ENCODE results near the gene ZBTB40. TPM values are rescaled to one million over a fixed set of nuclear protein-coding genes. Genes with fewer than 3 reads are reported as not detected.

Gene ZBTB40
- total RNA-seq, 2 experiments from 2014 or later, result 14.8 to 15.8 TPM

DNA sequence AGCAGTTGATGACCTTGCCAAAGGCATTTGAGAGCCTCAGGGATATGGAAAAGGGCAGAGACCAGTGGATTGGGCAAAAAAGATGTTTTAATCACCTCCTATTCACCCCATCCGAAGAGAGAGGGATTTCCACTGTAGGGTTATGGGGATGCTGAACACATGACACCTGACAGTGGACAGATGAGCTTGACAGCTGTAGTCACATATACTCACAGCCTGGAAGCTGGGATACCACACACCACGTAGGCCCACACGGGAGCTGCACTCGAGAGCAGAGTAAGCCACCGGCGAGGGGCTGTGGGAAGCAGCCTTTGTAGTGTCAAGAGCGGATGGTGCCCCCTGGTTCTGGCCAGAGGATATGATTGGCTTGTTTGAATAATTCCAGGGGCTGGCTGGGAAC, 20.0 kb downstream of the ZBTB40 start:
- no peak for DNase-seq
- Mint-ChIP-seq H3K36me3 (peaks cover 4% of the 10 kb centered on the region), H3K9me3 (no peaks in the 10 kb centered on the region), H3K27ac (no peak overlapping the region), H3K4me3 (no peak overlapping the region), H3K27me3 (no peaks in the 10 kb centered on the region), H3K4me1 (peaks cover 27% of the 10 kb centered on the region)

GRCh38 chr1:22472596-22472995, 20.9 kb downstream of the ZBTB40 start:
- Mint-ChIP-seq H3K27me3 (no peaks in the 10 kb centered on the region), H3K36me3 (peaks cover 4% of the 10 kb centered on the region), H3K9me3 (no peaks in the 10 kb centered on the region), H3K27ac (no peak overlapping the region), H3K4me1 (peaks cover 29% of the 10 kb centered on the region), H3K4me3 (no peak overlapping the region)
- no peak for DNase-seq

DNA sequence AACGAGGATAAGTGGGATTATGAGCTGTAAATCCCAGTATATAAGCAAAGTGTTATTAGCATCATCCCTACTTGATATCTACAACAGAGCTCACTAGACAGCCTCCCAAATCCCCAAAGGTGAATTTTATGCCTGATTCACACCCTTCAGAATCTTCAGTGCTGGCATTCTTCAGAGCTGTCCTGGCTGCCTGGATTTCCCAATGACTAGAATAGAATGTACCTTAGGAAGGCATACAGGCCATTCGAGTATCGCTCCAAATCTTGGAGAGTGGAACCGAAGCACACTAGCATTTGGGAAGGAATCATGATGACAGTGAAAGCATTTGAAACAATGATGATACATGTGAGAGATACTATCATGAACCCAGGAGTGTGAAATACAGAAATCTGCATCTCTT, 22.3 kb downstream of the ZBTB40 start:
- Mint-ChIP-seq H3K4me1 (peaks cover 28% of the 10 kb centered on the region), H3K27ac (no peak overlapping the region), H3K4me3 (no peak overlapping the region), H3K36me3 (peaks cover 14% of the 10 kb centered on the region), H3K27me3 (no peaks in the 10 kb centered on the region), H3K9me3 (peaks cover 2% of the 10 kb centered on the region)
- no peak for DNase-seq

DNA sequence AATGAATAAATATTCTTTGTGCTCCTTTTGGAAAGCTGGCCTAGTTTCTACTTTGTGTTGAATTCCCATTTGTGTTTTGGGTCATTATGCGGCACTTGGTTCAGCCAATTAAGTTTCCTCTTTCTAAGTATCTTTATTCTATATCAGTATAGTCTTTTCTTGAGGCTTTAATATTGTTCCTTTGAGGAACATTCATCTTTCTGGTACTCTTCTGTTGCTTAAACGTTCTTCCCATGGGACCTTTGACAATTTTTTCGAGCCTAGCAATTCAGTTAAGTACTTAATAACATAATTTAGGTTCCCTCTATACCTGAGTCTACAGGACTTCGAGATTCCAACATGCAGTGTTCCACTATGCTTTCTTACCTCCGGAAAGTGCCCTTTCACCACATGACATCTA, 24.9 kb downstream of the ZBTB40 start:
- Mint-ChIP-seq H3K27ac (no peak overlapping the region), H3K27me3 (no peaks in the 10 kb centered on the region), H3K4me1 (peaks cover 17% of the 10 kb centered on the region), H3K36me3 (peaks cover 33% of the 10 kb centered on the region), H3K4me3 (no peak overlapping the region), H3K9me3 (peaks cover 8% of the 10 kb centered on the region)
- DNase-seq, result no peak

DNA sequence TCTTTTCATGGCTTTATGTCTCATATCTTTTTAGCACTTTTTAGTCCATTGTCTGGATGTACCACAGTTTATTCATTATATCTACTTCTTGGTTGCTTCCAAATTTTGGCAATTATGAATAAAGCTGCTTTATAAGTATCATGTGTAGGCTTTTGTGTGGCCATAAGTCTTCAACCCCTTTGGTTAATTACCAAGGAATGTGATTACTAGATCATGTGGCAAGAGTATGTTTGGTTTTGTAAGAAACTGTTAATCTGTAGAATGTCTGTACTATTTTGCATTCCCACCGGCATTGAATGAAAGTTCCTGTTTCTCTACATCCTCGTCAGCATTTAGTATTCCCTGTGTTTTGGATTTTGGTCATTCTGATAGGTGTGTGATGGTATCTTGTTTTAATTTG, 31.5 kb downstream of the ZBTB40 start:
- peaks cover 12% of the 10 kb centered on the region for H3K4me1 Mint-ChIP-seq
- no peaks in the 10 kb centered on the region for H3K27me3 Mint-ChIP-seq
- H3K9me3 Mint-ChIP-seq, result peaks cover 26% of the 10 kb centered on the region
- DNase-seq, result no peak
- H3K4me3 Mint-ChIP-seq, result no peak overlapping the region
- H3K27ac Mint-ChIP-seq, result no peak overlapping the region
- H3K36me3 Mint-ChIP-seq, result peaks cover 50% of the 10 kb centered on the region

DNA sequence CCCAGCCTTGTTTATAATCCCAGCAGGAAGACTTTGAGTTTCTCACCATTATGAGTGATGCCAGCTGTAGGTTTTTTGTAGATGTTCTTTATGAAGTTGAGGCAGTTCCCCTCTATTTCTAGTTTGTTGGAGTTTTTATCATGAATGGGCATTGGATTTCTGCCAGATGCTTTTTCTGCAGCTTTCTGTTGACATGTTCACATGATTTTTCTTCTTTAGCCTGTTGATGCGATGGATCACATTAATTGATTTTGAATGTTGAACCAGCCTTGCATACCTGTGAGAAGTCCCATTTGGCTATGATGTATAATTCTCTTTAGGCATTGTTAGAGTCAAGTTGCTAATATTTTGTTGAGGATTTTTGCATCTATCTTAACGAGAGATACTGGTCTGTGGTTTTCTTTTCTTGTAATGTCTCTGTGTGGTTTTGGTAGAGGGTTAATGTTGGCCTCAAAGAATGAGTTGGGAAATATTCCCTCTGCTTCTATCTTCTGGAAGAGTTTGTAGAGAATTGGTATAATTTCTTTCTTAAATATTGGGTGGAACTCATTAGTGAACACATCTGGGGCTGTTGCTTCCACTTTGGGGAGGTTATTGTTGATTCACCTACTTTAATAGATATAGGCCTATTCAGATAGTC, 33.2 kb downstream of the ZBTB40 start:
- H3K27ac Mint-ChIP-seq, result no peak overlapping the region

DNA sequence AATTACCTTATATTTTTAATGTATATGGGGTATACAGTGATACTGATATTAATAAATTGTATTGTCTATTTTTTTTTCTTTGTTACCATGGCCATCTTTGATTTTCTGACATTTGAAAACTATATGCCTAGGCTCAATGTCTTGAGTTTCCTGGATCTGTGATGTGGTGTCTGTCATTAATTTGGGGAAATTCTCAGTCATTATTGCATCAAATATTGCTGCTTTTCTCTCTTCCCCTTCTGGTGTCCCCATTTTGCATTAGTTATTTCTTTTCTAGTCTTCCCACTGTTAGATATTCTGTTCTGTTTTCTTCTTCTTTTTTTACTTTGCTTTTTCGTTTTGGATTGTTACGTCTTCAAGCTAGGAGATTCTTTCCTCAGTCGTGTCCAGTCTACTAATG, 33.8 kb downstream of the ZBTB40 start:
- Mint-ChIP-seq H3K36me3 (peaks cover 36% of the 10 kb centered on the region), H3K27ac (no peak overlapping the region), H3K4me3 (no peak overlapping the region), H3K27me3 (no peaks in the 10 kb centered on the region), H3K9me3 (peaks cover 21% of the 10 kb centered on the region), H3K4me1 (peaks cover 12% of the 10 kb centered on the region)
- DNase-seq, result no peak

More for the DNA sequence above, 33.2 kb downstream of the ZBTB40 start:
- Mint-ChIP-seq H3K9me3 (peaks cover 23% of the 10 kb centered on the region), H3K27me3 (no peaks in the 10 kb centered on the region), H3K4me1 (peaks cover 12% of the 10 kb centered on the region), H3K36me3 (peaks cover 40% of the 10 kb centered on the region), H3K4me3 (no peak overlapping the region)
- DNase-seq, result no peak

DNA sequence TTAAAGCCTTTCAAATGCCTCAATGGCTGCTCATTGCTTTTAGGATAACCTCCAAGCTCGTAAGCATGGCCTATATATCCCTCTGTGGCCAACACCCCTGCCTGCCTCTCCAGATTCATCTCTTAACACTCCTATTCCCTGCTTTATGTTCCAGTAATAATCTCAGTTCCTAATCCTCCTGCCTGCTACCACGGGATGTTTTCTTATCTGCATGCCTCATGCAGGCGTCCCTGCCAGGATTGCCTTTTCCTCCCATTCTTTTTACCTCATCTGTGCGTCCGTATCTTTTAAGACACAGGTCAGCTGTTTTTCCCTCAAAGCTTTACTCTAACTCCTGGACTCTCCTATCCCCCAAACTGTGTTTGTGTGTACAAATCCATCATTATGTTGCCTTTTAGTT, 36.1 kb downstream of the ZBTB40 start:
- Mint-ChIP-seq H3K9me3 (peaks cover 21% of the 10 kb centered on the region), H3K4me3 (no peak overlapping the region), H3K27ac (no peak overlapping the region), H3K4me1 (peaks cover 9% of the 10 kb centered on the region), H3K27me3 (no peaks in the 10 kb centered on the region), H3K36me3 (peaks cover 27% of the 10 kb centered on the region)
- DNase-seq, result no peak

DNA sequence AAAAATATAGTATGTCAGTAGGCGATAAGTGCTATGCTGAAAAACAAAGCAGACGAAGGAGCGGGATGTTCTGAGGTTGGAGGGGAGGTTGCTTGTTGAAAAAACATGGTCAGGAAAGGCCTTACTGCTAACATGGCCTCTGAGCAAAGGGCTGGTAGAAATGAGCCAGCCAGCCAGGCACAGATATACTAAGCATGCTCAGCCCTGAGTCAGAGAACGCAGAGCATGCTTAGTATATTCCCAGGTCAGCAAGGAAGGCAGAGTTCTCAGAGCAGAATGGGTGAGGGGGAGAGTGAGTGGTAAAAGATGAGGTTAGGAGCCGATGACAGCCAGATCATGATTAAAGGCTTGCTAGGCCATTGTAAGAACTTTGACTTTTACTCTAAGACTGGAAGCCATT, 36.7 kb downstream of the ZBTB40 start:
- H3K4me1 Mint-ChIP-seq, result peaks cover 9% of the 10 kb centered on the region
- H3K27me3 Mint-ChIP-seq, result no peaks in the 10 kb centered on the region
- peaks cover 17% of the 10 kb centered on the region for H3K9me3 Mint-ChIP-seq
- H3K36me3 Mint-ChIP-seq, result peaks cover 26% of the 10 kb centered on the region
- no peak overlapping the region for H3K27ac Mint-ChIP-seq
- DNase-seq, result no peak
- no peak overlapping the region for H3K4me3 Mint-ChIP-seq

DNA sequence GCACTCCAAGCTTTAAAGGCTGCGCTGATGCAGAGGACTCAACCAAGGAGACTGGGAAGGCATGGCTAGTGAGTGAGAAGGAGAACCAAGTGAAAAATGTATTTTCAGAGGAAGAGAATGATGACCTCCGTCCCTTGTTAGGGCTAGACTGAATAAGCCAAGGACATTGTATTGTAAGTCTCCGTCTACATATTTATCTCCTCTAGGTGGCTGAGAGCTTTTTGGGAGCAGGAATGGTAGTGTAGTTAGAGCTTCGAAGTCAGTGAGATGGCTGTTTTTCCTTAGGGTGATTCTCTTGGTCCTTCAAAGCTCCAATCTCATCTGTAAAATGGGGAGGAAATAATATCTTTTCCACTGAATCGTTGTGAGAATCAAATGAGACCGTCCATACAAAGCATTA, 37.6 kb downstream of the ZBTB40 start:
- no peak overlapping the region for H3K4me3 Mint-ChIP-seq
- no peaks in the 10 kb centered on the region for H3K27me3 Mint-ChIP-seq
- peaks cover 25% of the 10 kb centered on the region for H3K36me3 Mint-ChIP-seq
- H3K27ac Mint-ChIP-seq, result no peak overlapping the region
- peaks cover 9% of the 10 kb centered on the region for H3K9me3 Mint-ChIP-seq
- no peak for DNase-seq
- peaks cover 9% of the 10 kb centered on the region for H3K4me1 Mint-ChIP-seq

DNA sequence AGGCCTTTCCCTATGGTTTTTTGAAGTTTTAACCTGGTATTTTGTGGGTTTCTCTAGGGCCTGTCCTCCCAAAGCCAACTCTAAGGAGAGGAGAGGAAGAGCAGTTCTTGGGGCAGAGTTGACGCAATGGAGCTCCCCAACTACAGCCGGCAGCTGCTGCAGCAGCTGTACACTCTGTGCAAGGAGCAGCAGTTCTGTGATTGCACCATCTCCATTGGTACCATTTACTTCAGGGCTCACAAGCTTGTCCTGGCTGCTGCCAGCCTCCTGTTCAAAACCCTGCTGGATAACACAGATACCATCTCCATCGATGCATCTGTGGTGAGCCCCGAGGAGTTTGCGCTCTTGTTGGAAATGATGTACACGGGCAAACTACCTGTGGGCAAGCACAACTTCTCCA, 38.2 kb downstream of the ZBTB40 start:
- H3K27me3 Mint-ChIP-seq, result no peaks in the 10 kb centered on the region
- no peak overlapping the region for H3K27ac Mint-ChIP-seq
- no peak for DNase-seq
- H3K4me1 Mint-ChIP-seq, result peaks cover 5% of the 10 kb centered on the region
- peaks cover 4% of the 10 kb centered on the region for H3K9me3 Mint-ChIP-seq
- no peak overlapping the region for H3K4me3 Mint-ChIP-seq
- peaks cover 22% of the 10 kb centered on the region for H3K36me3 Mint-ChIP-seq

DNA sequence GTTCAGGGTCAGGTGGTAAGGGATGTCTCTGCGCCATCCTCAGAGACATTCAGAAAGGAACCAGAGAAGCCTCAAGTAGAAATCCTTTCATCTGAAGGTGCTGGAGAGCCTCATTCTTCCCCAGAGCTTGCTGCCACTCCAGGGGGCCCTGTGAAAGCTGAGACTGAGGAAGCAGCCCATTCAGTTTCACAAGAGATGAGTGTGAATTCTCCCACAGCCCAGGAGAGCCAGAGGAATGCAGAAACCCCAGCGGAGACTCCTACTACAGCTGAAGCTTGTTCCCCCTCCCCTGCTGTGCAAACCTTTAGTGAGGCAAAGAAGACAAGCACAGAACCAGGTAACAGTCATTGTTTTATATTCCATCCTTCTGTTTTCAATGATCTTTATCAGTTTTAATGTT, 38.7 kb downstream of the ZBTB40 start:
- Mint-ChIP-seq H3K4me1 (peaks cover 2% of the 10 kb centered on the region), H3K27me3 (no peaks in the 10 kb centered on the region), H3K9me3 (peaks cover 2% of the 10 kb centered on the region), H3K36me3 (peaks cover 19% of the 10 kb centered on the region), H3K27ac (no peak overlapping the region), H3K4me3 (no peak overlapping the region)
- no peak for DNase-seq

DNA sequence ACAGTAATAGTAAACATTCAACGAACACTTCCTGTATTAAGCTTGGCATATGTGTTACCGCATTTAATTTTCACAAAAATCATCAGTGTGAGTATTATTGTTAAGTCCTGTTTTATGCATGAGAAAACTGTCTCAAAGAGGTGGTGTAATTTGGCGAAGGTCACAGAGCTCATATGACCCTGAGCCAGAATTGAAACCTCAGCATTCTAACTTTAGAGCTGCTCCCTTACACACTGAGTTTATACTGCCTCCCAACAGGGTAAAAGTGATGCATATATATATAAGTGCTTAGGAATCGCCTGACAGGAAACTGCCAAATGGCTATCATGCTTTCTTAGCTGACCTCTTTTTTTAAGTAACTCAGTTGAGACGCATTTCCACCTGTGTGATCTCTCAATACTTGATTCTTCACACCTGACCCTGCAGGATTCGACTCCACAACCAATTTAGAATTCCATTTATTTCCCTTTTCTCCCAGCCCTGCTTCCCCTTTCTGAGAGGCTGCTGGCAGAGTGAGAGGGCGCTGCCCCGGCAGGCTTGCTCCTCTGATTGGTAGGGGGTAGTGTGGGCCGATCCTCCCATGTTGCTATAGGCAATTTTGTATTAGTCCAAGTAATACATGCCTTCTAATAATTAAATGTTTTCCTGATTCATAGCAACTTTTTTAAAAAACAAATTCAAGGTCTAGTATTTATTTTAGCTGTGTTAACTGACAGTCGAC, 40.5 kb downstream of the ZBTB40 start:
- Mint-ChIP-seq H3K27me3 (no peaks in the 10 kb centered on the region), H3K27ac (no peak overlapping the region), H3K36me3 (peaks cover 21% of the 10 kb centered on the region), H3K4me3 (no peak overlapping the region), H3K9me3 (no peaks in the 10 kb centered on the region), H3K4me1 (no peaks in the 10 kb centered on the region)
- DNase-seq, result no peak

GRCh38 chr1:22494144-22494543, 42.5 kb downstream of the ZBTB40 start:
- H3K27ac Mint-ChIP-seq, result no peak overlapping the region
- H3K9me3 Mint-ChIP-seq, result no peaks in the 10 kb centered on the region
- H3K36me3 Mint-ChIP-seq, result peaks cover 24% of the 10 kb centered on the region
- no peak for DNase-seq
- no peaks in the 10 kb centered on the region for H3K27me3 Mint-ChIP-seq
- no peak overlapping the region for H3K4me3 Mint-ChIP-seq
- no peaks in the 10 kb centered on the region for H3K4me1 Mint-ChIP-seq

- no peak for DNase-seq
- no peak overlapping the region for H3K27ac Mint-ChIP-seq
- no peaks in the 10 kb centered on the region for H3K27me3 Mint-ChIP-seq
- H3K4me1 Mint-ChIP-seq, result no peaks in the 10 kb centered on the region
- no peak overlapping the region for H3K4me3 Mint-ChIP-seq
- H3K36me3 Mint-ChIP-seq, result peaks cover 24% of the 10 kb centered on the region
- no peaks in the 10 kb centered on the region for H3K9me3 Mint-ChIP-seq
These were observed 43.4 kb downstream of the ZBTB40 start for GRCh38 chr1:22494943-22495579.
